NK-92 (cell line): ENCODE results near the gene SLC35G6.
"Not testable (repeated sequence)": the region's sequence is repeated elsewhere in the genome, so short reads cannot be mapped to it uniquely, and the experiment has no call there.

ENCODE experiments used
- DNase-seq: peaks from one replicate; lab custom pipeline; 2025; ENCODE audit not compliant: unreplicated experiment; lab: John Stamatoyannopoulos, UW

Gene SLC35G6

DNA sequence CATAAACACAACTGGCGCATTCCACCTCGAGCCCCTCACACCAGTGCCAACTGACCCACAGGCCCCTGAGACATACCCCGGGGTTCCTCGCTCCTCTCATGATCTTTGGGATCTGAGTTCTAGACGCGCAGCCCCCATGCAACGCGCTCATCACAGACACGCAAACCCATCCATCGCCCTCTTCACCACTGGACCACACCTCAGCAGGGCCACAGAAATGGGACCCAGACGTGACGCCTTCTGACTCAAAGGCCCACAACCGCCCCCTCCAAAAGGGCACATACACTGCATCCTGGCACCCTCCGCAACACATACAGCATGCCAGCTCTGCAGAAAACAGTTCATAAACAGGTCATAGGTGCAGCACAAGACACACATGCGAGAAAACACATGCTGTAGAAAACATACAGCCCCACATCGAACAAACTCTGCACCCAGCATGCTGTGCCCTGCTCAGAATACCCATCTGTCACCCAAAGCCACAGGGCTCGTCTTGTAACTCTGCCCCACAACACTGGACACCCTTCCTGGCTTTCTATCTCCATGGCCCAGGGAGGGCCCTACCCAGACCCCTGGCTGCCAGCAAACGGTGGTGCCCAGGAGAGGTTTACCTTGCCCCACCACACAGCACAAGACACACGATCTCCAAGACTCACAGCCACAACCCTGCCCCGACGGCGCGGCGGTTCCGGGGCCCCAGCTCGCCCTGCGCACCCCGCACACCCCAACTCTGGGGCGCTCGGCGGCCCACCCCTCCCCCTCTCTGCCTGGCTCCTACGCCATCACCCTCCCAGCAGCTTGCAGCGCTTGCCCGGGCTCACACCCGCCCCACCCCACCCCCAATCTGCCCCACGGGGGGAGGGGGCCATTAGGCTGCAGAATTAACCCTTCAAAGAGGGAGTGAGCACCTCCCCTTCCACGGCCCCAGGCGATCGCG, 2.7 kb upstream of the SLC35G6 start:
- DNase-seq, result no peak

DNA sequence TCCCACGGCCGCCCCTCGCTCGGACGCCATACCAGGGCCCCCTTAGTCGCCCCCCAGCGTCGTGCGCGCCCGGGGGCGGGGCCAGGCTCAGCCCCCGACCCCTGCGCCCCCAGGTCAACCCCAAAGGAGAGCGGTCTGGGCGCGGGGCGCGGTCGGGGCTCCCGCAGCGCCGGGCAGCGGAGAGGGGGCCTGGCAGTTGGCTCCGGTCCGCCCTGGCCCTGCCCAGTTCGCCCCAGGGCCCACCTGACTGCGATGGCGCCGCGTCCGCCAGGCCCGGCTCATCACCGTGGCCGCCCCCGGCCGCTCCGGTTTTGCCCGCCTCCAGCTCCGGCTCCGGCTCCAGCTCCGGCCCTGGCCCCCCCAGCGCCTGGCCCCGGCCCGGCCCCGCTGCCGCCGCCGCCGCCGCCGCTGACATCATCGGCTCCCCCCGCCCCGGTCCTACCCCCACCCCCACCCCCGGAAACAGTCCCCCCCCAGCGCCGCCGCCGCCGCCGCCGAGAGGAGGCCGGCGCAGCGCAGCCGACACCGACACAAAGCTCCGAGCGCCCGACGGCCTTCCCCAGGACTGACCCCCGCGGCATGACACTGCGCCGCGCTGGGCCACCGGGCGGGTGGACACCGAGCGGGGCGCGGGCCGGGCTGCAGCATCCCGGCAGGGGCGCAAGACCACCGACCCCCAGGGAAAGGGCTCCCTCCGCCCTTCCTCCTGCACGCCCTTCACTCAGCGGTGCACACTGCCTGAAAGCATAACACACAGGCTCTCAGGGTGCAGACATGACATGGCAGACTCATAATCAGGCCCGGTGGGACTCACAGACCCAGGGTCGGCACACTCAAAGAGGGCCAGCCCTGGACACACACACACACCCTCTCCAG, 1.8 kb upstream of the SLC35G6 start, which contains the start of gene ZBTB4:
TSS of gene ZBTB4 (minus strand) at position 419 of the 876 bp plus-strand sequence. CDS start 12,830 bp downstream, outside the sequence.
- no peak for DNase-seq

DNA sequence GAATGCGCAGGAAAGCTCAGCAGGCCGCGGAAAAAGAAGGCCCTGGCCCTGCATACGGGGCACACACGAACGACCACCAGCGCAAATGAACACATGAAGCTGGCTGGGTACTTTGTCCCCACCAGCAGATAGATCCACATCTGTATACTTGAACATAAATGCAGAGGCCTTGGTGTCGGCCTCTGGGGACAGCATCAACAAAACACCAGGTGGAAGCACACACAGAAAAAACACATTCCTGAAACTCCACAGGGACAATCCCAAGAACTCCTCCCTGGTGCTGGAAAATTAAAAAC, 1.2 kb upstream of the SLC35G6 start:
- no peak for DNase-seq

DNA sequence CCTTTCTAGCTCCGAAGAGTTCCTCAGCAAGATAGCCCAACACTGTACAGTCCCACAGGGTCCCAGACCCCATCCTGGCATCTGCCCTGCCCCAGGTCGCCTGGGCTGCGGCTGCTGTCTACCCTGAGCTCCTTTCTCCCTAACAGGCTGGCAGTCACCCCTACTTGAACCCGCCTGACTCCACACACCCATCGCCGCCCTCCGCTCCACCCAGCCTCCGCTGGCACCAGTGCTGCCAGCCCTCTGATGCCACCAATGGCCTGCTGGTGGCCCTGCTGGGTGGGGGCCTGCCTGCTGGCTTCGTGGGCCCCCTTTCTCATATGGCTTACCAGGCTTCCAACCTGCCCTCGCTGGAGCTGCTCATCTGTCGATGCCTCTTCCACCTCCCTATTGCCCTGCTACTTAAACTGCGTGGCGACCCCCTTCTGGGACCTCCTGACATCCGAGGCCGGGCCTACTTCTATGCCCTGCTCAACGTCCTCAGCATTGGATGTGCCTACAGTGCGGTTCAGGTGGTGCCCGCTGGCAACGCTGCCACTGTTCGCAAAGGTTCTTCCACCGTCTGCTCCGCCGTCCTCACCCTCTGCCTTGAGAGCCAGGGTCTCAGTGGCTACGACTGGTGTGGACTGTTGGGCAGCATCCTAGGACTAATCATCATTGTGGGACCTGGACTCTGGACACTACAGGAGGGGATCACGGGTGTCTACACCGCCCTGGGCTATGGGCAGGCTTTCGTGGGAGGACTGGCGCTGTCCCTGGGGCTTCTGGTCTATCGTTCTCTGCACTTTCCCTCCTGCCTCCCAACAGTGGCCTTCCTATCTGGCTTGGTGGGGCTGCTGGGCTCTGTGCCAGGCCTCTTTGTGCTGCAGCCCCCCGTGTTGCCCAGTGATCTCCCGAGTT, 846 bp downstream of the SLC35G6 start:
- not testable (repeated sequence) for DNase-seq

DNA sequence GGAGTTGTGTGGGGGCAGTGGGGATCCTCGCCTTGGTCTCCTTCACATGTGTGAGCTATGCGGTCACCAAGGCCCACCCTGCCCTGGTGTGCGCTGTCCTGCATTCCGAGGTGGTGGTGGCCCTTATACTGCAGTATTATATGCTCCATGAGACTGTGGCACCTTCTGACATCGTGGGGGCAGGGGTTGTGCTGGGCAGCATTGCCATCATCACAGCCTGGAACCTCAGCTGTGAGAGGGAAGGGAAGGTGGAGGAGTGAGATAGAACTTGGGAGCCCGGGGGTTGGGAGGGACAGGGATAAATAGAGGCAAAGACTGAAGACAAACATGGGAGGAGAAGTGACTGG, 1.5 kb downstream of the SLC35G6 start:
- DNase-seq, result not testable (repeated sequence)

DNA sequence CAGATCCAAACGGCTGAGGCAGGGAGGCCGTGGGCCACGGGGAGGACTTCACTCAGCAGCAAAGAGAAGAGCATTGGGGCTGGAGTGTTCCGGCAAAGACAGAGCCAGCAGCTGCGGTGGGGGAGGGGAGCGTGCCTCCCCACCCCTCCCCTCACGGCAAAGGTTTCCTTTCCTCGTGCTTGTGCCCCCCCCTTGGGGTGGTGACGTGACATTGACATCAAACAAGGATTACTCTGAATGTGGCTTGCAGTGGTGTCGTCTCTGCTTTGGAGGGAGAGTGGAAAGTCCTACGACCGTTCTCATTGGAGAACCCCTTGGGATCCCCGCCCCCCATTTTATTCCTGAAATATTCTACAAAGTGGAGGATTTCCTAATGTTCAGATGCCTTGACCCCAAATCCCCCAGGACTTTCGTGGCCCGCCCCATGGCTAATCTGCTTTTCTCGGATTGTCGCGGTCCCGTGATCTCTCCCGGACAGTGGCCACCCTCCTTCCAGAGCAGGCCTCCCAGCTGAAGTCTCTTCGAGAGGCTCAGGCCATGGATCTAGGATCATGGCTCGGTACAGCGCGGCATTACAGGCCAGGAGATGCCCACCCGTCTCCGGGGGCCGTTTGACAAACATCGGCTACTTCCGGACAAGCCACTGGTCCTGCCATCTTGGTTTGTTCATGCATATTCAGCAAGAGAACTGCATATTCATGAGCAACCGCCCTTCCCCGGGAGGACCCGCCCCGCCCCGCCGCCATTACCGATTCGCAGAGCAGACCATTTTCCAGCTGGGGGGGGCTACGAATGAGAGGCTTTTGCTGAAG, 2.2 kb downstream of the SLC35G6 start:
- DNase-seq, result peak; percentile 69

DNA sequence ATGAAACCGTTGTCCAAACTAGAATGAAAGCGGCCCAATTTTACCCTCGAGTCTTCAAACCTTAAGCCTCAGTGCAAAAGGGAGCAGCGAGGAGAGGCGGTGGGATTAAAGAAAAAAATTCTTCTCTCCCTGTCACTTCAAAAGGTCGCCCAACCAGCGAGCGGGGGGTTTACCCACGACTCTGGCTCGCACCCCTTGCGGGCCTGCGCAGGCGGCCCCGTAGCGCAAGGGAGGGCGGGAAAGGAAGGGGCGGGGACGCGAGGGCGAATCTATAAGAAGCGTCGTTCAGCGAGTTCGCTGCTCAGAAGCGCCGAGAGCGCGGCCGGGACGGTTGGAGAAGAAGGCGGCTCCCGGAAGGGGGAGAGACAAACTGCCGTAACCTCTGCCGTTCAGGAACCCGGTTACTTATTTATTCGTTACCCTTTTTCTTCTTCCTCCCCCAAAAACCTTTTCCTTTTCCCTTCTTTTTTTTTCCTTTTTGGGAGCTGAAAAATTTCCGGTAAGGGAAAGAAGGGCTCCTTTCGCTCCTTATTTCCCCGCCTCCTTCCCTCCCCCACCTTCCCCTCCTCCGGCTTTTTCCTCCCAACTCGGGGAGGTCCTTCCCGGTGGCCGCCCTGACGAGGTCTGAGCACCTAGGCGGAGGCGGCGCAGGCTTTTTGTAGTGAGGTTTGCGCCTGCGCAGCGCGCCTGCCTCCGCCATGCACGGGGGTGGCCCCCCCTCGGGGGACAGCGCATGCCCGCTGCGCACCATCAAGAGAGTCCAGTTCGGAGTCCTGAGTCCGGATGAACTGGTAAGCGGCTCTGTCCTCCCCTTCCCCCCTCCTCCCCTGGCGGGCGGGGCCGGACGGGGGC, 3.0 kb downstream of the SLC35G6 start, which contains the start of gene POLR2A:
TSS of gene POLR2A (plus strand) at position 300 of the 852 bp plus-strand sequence.
- peak; percentile 83 for DNase-seq

DNA sequence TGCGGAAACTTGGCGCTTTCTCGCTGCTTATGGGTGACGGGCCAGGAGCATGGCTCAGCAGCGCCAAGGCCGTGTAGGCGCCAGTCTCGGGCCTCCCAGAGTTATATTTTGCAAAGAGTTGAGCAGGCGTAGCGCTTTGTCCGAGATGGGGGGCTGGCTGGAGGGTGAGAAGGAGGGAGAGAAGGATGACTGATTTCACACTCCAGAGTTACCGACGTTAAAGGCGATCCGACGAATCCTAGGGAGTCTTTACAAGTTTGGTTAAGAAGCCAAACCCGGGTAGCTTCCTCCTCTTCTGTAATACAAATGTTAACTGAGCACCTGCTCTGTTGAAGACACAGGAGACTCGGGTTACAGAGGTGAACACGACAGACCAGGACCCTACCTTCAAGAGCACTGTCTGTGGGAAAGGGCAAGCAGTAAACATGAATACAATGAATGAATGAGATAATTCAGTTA, 3.7 kb downstream of the SLC35G6 start:
- no peak for DNase-seq

DNA sequence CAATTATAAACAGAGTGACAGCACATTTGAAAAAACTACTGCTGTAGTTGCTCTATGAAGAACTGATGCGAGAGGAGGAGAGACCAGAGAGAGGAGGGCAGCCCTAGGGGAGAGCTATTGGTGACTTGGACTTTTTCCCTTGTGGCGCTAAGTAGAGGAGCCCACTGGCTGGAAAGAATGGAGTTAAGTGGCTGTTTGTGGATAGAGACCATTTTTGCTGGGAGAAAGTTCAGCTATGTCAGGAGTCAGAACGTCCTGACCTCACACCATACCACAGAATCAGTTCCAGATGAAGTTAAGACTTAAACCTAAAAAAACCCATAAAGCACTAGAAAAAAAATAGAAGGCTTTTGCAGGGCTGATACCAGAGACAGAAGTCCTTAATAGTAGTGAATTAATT, 4.9 kb downstream of the SLC35G6 start:
- DNase-seq, result no peak

DNA sequence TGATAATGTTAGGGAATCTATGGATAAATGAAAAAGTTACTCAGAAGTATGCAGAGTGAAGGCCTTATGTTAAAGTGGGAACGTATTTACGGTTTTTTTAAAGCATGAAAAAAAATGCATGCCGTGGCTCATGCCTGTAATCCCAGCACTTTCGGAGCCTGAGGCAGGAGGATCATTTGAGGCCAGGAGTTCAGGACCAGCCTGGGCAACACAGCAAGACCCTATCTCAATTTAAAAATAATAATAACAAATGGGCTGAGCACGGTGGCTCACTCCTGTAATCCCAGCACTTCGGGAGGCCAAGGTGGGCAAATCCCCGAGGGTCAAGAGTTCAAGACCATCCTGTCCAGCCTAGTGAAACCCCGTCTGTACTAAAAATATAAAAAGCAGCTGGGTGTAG, 8.9 kb downstream of the SLC35G6 start:
- no peak for DNase-seq

DNA sequence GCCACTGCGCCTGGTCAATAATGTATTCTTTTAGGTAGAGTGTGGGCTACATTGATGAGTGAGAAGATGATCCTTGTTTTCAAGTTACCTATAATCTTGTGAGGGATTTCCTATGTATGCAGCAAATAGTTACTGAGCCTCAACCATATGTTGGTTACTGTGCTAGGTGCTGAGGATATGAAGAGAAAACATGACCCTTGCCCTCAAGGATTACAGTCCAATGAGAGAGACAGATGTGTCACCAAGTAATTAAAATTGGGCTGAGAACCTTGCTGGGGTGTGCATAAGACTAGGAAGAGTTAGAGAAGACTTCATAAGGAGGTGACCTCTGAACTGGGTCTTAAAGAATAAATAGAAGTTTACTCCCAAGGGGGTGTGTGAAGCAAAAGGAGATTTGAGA, 10.3 kb downstream of the SLC35G6 start:
- DNase-seq, result no peak

DNA sequence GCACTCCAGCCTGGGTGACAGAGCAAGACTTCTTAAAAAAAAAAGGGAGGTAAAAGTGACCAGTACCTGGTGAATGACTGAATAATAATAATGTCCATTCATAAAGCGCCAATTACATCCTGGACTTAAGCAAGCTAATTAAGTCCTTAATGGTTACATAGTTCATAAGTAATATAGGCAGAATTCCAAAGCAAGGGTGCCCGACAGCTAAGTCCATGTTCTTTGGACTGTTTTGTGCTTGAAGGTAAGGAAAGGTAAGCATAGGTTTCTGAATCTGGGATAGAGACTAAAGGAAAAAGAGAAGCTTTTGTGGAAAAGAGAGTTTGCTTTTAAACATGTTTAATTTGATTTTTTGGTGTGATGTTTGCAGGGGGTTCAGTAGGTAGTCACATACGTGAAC, 12.7 kb downstream of the SLC35G6 start:
- DNase-seq, result no peak

DNA sequence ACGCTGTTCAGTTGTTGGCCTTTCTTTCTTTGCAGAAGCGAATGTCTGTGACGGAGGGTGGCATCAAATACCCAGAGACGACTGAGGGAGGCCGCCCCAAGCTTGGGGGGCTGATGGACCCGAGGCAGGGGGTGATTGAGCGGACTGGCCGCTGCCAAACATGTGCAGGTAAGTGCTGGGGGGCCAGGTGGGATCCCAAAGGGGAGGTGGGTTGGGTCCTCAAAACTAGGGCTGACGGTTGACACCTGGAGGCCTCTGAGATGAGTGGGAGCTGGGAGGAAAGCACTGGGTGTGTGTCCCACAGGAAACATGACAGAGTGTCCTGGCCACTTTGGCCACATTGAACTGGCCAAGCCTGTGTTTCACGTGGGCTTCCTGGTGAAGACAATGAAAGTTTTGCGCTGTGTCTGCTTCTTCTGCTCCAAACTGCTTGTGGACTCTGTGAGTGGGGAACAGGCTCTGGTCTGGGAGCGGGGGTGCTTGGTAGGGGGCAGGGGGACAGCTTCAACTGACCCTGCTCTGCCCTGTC, 14.7 kb downstream of the SLC35G6 start:
- DNase-seq, result no peak

DNA sequence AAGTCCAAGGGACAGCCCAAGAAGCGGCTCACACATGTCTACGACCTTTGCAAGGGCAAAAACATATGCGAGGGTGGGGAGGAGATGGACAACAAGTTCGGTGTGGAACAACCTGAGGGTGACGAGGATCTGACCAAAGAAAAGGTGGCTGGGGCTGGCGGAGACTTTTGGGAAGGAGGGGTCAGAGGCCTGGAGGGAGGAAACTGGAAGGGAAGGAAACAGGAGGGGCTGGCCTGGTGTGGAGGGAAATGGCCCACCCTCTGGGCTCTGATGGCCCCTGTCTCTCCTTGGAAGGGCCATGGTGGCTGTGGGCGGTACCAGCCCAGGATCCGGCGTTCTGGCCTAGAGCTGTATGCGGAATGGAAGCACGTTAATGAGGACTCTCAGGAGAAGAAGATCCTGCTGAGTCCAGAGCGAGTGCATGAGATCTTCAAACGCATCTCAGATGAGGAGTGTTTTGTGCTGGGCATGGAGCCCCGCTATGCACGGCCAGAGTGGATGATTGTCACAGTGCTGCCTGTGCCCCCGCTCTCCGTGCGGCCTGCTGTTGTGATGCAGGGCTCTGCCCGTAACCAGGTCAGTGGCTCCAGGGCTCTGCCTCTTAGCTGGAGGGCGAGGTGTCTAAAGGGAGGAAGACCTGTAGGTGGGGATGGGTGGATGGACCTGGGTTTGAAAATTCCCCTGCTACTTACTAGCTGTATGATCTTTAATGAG, 15.4 kb downstream of the SLC35G6 start:
- no peak for DNase-seq

DNA sequence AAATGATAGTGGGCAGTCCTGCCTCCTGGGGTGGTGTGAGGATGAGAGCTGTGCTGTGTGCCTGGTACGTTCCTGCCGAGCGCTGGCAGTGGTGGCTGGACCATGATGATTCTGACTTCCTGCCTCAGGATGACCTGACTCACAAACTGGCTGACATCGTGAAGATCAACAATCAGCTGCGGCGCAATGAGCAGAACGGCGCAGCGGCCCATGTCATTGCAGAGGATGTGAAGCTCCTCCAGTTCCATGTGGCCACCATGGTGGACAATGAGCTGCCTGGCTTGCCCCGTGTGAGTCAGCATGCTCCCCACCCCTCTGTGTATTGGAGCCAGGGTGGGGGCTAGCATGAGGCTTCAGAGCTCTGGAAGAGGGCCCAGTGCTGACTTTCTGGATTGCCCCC, 16.0 kb downstream of the SLC35G6 start:
- no peak for DNase-seq

DNA sequence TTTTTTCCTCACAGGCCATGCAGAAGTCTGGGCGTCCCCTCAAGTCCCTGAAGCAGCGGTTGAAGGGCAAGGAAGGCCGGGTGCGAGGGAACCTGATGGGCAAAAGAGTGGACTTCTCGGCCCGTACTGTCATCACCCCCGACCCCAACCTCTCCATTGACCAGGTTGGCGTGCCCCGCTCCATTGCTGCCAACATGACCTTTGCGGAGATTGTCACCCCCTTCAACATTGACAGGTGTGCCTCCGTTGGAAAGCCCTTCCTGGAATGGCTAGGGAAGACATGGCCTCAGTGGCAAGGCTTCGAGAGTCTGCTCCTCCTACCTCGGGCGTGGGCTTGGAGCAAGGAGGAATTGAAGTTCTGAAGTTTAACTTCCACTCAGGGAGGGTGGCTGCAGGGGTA, 16.4 kb downstream of the SLC35G6 start:
- no peak for DNase-seq

DNA sequence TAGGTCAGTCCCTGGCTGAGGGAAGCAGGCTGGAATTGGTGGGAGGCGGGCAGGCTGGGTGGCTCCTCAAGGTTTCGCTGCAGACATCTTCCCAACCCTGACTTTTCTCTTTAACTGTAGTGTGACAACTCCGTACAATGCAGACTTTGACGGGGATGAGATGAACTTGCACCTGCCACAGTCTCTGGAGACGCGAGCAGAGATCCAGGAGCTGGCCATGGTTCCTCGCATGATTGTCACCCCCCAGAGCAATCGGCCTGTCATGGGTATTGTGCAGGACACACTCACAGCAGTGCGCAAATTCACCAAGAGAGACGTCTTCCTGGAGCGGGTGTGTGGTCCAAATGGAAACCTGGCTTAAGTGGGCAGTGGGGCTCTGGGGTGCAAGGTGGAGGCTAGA, 17.9 kb downstream of the SLC35G6 start:
- no peak for DNase-seq

DNA sequence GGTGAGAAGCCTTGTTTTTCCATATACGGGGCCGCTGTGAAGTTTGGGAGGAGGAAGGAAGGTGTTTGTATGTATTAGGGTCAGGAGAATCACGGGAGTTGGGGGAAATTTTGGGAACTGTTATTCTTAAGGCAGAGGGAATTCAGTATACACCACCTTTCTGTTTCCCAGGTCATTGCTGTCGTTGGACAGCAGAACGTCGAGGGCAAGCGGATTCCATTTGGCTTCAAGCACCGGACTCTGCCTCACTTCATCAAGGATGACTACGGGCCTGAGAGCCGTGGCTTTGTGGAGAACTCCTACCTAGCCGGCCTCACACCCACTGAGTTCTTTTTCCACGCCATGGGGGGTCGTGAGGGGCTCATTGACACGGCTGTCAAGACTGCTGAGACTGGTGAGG, 20.5 kb downstream of the SLC35G6 start:
- no peak for DNase-seq
